GM20431 (cell line): ENCODE measurements around the gene TCF4.

Experiments used
- in situ Hi-C: fragments of 300-500 bp; cut with MseI, MboI; formaldehyde crosslinking; loops from one replicate; pipeline ENCODE4 v1.15.0; 2020; ENCODE audit warnings: low sequenced_read_pairs; ENCODE audit not compliant: unreplicated experiment

The TCF4 gene

GRCh38 chr18:55229682-55230081, 358.3 kb downstream of the TCF4 start:
- in situ Hi-C loops, result loop anchor here (25.0 kb wide), 1 partner anchor 1358 kb away; no protein-coding TSS in a partner anchor

DNA sequence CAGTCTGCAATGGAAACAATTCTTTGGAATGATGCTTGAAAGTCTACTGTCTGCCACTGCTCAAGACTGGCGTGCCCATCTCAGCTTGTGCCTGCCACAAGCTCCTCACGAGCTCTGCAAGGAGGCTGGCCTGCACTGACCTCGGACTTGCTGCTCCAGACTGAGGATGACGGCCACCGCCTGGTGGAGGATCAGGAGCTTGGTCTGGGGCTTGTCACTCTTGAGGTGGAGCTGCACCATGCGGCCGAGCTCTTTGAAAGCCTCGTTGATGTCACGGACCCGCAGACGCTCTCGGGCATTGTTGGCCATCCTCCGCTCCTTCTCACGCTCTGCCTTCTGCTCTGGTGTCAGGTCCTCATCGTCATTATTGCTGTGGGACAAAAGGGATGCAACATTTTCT, 359.3 kb downstream of the TCF4 start:
- in situ Hi-C loops, result loop anchor here (25.0 kb wide), 1 partner anchor 1359 kb away; no protein-coding TSS in a partner anchor

DNA sequence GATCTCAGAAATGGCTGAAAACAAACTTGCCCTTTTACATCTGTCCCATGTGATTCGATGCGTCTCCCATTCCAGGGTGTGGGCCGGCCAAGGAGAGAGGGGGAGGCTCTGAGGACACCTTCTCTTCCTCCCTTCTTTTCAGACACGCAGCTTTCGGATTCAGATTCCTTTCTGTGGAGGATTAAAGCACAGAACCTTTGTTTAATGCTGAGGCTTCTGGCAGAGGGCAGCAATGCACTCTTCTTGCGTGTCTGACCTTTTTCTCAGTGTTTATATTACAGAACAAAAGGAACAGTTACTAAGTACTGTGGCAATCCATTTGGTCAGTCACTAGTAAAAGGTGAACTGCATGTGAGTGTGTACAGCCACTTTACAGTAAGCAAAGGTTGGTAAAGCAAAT, 359.8 kb downstream of the TCF4 start:
- in situ Hi-C loops, result loop anchor here (25.0 kb wide), 1 partner anchor 1359 kb away; no protein-coding TSS in a partner anchor

DNA sequence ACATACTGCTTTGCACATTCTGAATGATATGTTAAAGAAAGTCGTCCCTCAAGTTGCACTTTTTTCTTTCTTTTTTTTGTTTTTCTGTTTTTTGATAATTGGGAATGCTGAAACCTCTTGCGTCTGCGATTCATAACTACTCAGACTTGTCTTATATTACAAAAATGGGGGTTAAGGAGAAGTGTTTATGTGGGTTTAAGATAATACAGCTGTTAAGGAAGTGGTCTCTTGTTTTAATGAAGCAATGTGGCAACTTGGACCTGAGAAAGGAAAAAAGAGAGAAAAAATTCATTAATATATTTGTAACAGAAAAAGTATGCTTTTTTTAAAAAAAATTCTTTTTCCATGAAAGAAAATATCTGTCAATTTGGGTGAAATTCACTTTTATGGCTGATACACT, 360.2 kb downstream of the TCF4 start:
- in situ Hi-C loops, result loop anchor here (25.0 kb wide), 1 partner anchor 1360 kb away; no protein-coding TSS in a partner anchor

GRCh38 chr18:55226044-55226443, 361.9 kb downstream of the TCF4 start:
- in situ Hi-C loops, result loop anchor here (25.0 kb wide), 1 partner anchor 1361 kb away; no protein-coding TSS in a partner anchor

DNA sequence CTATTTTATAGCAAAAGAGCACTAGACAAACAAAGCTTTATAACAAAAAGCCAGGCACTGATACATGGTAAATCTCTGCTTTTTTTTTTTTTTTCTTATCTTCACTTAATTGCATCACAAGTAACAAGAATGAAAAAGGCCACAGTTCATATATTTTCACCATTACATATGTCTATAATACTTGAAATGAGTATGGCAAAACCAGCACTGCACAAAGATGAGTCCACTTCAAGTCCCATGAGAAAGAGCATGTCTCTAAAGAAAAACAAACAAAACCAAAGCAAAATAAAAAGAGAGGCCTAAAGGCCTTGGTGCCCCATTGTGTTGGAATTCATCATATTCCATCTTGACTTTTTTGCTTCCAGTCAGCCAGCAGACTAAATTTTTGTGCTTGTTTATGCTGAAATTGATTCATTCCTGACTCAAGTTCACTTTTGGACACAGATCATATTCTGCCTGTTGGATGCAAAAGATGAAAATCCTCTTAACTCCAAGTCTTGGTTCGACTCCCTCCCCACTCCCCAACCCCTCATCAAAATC, 363.8 kb downstream of the TCF4 start:
- in situ Hi-C loops, result no loop called here

DNA sequence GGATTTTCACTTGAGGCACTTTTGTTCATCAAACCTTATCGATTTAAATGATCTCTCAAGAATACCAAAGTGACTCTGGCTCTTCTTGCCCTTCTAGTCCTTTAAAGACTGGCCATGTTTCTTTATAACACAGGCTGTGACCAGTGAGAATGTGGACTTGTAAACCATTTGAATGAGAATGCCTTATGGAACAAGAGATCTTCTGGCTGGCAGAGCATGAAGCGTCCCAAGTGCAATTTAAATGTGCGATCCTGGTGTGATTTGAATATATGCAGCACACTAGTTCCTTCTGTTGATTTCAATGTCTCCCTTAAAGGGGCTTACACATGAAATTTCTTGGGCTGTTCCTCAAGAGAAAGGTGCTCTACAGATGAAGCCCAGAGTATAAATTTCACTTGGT, 366.4 kb downstream of the TCF4 start:
- in situ Hi-C loops, result no loop called here

DNA sequence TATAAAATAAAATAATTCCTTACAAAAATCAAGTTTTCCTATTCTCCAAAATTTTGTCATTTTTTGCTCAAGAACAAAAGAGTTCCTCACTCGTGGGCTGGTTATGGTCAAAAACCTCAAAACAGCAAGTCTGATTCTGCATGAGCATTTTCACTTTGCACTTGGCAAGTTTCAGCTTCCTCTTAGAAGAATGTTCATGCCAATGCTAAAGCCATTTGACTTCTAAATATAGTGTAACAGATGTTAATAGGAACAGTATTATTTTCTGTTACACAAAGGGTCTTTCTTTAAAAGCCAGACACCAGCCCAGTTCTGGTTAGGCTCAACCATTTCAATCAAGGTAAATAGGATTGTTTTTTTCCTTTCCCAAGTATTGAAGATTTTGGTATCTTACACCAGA, 367.5 kb downstream of the TCF4 start:
- in situ Hi-C loops, result no loop called here

GRCh38 chr18:55219823-55220222, 368.2 kb downstream of the TCF4 start:
- in situ Hi-C loops, result no loop called here

- in situ Hi-C loops, result no loop called here
Measured at GRCh38 chr18:55219059-55219458, 368.9 kb downstream of the TCF4 start.

DNA sequence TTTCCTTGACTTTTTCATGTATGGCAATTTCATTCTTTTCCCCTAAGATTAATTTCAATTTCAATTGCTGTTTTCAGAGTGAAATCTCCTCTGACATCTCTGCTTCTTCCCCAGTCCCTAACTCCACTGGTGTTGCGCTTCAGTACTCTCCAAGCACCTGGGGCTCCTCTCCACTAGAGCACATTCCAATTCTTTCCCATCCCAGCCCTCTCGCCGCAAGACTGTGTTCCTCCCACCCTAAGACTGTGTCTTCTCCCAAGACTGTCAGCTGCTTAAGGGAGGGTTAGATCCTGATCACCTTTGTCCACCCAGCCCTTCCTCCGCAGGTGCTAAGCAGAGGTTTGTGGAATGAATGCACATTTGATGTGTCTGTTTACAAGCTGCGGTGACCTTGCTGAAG, 373.0 kb downstream of the TCF4 start:
- in situ Hi-C loops, result no loop called here

DNA sequence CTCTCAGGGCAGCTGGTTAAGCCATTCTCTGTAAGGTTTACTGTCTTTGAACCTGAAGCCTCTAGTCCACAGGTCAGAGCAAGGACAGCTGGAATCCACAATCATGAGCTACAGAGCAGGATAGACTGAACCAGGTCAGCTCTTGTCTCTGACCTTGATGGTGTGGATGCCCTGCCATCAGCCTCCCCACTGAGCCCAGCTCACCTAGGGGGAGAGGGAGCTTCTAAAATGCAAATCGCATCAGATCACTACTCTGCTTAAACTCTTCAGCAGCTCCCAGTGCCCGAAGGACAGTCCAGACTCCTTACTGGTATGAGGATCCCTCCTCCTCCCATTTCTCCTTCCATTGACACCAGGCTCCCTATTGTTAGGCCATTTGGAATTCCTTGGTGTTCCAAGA, 373.5 kb downstream of the TCF4 start:
- in situ Hi-C loops, result no loop called here

DNA sequence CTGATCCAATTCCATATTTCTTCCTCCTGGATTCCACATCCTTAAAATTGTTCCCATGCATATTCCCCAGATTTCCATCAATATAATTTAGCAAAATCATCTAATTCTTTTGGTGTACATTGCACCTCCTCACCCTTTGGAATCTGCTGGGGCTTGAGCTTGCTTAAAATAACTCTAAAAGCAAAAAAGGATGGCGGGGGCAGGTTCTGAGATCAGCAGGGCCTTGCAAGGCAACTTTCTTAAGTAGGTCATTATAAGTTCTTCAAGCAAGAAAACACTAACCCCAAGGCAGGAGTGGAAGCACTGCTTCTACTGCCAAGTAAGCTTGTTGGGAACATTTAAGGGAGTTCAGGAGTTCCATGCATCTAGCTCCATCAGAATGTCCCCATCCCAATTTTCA, 374.4 kb downstream of the TCF4 start:
- in situ Hi-C loops, result no loop called here

GRCh38 chr18:55206927-55207326, 381.1 kb downstream of the TCF4 start:
- in situ Hi-C loops, result no loop called here

- in situ Hi-C loops, result no loop called here
Measured at GRCh38 chr18:55202232-55202917, 385.6 kb downstream of the TCF4 start.

- in situ Hi-C loops, result no loop called here
Measured at GRCh38 chr18:55199291-55199963, 388.6 kb downstream of the TCF4 start.

DNA sequence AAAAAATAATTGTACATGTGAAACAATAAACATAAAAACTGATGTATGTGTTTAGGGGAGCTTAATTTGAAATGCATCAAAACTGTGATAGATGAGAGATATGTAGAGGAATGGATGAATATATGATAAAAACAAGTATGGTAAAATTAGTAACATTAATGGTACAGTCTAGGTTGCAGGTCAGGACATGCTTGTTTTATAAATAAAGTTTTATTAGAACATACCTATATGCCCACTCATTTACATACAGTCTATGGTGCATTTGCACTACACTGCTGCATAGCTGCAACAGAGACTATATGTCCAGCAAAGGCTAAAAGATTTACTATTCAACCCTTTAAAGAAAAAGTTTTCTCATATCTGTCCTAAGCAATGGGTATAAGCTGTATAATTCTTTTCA, 392.1 kb downstream of the TCF4 start:
- in situ Hi-C loops, result no loop called here

- in situ Hi-C loops, result no loop called here
Measured at GRCh38 chr18:55189972-55190371, 398.0 kb downstream of the TCF4 start.

- in situ Hi-C loops, result no loop called here
Measured at GRCh38 chr18:55186588-55186987, 401.4 kb downstream of the TCF4 start.

DNA sequence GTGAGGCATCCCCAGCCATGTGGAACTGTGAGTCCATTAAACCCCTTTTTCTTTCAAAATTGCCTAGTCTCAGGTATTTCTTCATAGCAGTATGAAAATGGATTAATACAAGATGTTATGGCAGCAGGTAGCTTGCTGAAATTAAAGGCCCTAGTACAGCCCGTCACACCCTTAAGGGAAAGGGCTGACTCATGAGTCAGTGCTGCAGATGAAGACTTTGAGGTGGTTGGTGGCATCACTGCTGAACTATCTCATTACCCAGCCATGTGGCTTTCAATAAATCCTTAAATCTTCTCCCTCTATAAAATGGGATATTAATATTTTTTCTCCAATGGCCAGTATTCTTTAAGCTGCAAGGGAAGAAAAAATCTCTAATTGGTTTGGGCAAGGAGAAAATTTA, 402.6 kb downstream of the TCF4 start:
- in situ Hi-C loops, result no loop called here

GRCh38 chr18:55179835-55180234, 408.2 kb downstream of the TCF4 start:
- in situ Hi-C loops, result no loop called here
